Subcutaneous adipose tissue (tissue), 4 donors: Measurements from ENCODE around the gene AVL9. TPM values are rescaled to one million over a fixed set of nuclear protein-coding genes. Genes with fewer than 3 reads are reported as not detected.

ENCODE experiments used
- CTCF ChIP-seq: fragments of 450-650 bp; IDR thresholded peaks from one replicate; pipeline ENCODE4 v1.5.1; 2016; ENCODE audit warnings: low read depth, mild to moderate bottlenecking, control low read depth, antibody characterized with exemption, moderate library complexity
- total RNA-seq, 4 donors: library from RNA; depleted of rRNA; stranded (reverse); fragments of >200 nt; gene quantifications; one replicate each; pipeline ENCODE4 v1.1.0, GENCODE V29; 2016

Gene AVL9
- total RNA-seq, 4 donors from 2014 or later, result 27.5 to 35.8 (median 30.9) TPM

- TF ChIP-seq CTCF, result no peak
These were observed 36.8 kb downstream of the AVL9 start for GRCh38 chr7:32532086-32532485.

GRCh38 chr7:32532716-32533115 lies 37.4 kb downstream of the AVL9 start:
- no peak for TF ChIP-seq CTCF

- TF ChIP-seq CTCF, result no peak
These were observed 38.2 kb downstream of the AVL9 start for GRCh38 chr7:32533276-32534029.

GRCh38 chr7:32535162-32535702 lies 39.9 kb downstream of the AVL9 start:
- TF ChIP-seq CTCF, result no peak

GRCh38 chr7:32536016-32536415 lies 40.7 kb downstream of the AVL9 start:
- no peak for TF ChIP-seq CTCF

- no peak for TF ChIP-seq CTCF
These were observed 41.3 kb downstream of the AVL9 start for GRCh38 chr7:32536585-32536984.

- no peak for TF ChIP-seq CTCF
These were observed 42.5 kb downstream of the AVL9 start for GRCh38 chr7:32537760-32538159.
